Activated T-cell treated with anti-CD3 and anti-CD28 coated beads, Interleukin-2, amount 50 U/mL, for 24 hours (primary cell): ENCODE data around the gene KPNB1.

ENCODE experiments used
- DNase-seq: peaks from one replicate; pipeline ENCODE4 v3.0.0-alpha.2; 2020
- H3K27ac Mint-ChIP-seq: 2 replicates; pipeline ENCODE4 v1.8.0; 2020; ENCODE audit warnings: mild to moderate bottlenecking, mixed read lengths
- H3K27me3 Mint-ChIP-seq: 2 replicates; pipeline ENCODE4 v1.8.0; 2020; ENCODE audit warnings: mixed read lengths
- H3K36me3 Mint-ChIP-seq: 2 replicates; pipeline ENCODE4 v1.8.0; 2020; ENCODE audit warnings: low read depth, mixed read lengths
- H3K4me1 Mint-ChIP-seq: 2 replicates; pipeline ENCODE4 v1.8.0; 2020; ENCODE audit warnings: low read depth, mixed read lengths
- H3K4me3 Mint-ChIP-seq: 2 replicates; pipeline ENCODE4 v1.8.0; 2020; ENCODE audit warnings: mild to moderate bottlenecking, moderate library complexity, mixed read lengths
- H3K9me3 Mint-ChIP-seq: 2 replicates; pipeline ENCODE4 v1.8.0; 2020; ENCODE audit warnings: mixed read lengths

Gene KPNB1

DNA sequence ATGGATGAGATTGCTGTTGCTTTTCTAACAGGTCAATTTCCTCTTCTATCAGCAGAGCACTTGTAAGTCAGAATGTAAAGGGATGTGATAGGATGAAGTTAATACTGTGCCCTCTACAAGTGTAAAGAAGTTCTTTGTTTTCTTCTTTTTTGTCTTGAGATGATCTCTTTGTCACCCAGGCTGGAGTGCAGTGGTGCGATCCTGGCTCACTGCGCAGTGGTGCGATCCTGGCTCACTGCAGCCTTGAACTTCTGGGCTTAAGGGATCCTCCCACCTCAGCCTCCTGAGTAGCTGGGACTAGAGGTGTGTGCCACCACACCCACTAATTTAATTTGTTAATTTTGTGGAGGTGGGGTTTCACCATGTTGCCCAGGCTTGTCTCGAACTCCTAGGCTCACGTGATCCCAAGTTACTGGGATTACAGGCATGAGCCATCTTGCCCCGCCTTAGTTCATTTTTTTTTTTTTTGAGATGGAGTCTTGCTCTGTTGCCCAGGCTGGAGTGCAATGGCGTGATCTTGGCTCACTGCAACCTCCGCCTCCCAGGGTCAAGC lies 21.6 kb upstream of the KPNB1 start:
- no peaks in the 10 kb centered on the region for H3K27me3 Mint-ChIP-seq
- H3K27ac Mint-ChIP-seq = no peak overlapping the region
- peaks cover 22% of the 10 kb centered on the region for H3K36me3 Mint-ChIP-seq
- no peak for DNase-seq
- no peaks in the 10 kb centered on the region for H3K9me3 Mint-ChIP-seq
- no peaks in the 10 kb centered on the region for H3K4me1 Mint-ChIP-seq
- no peak overlapping the region for H3K4me3 Mint-ChIP-seq

DNA sequence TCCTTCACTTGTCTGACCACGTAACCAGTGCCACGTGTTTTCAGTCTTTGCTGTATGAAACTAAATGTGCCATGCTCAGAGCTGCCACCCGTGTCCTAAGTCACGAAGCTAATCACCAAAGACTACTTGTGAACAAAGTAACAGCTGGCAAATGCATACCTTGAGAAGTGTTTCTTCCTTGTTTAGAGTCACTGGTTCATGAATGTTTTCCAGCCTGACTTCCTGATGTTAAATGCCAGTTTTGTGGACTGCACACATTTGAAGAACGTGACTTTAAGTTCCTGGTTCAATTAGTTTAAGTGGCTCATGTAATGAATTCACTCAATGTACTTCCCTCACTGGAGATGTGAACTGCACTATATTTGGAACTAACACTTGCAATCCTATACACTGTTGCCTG lies 19.9 kb upstream of the KPNB1 start:
- H3K4me1 Mint-ChIP-seq = no peaks in the 10 kb centered on the region
- no peaks in the 10 kb centered on the region for H3K27me3 Mint-ChIP-seq
- no peak for DNase-seq
- H3K9me3 Mint-ChIP-seq = no peaks in the 10 kb centered on the region
- H3K27ac Mint-ChIP-seq = no peak overlapping the region
- H3K36me3 Mint-ChIP-seq = peaks cover 11% of the 10 kb centered on the region
- H3K4me3 Mint-ChIP-seq = no peak overlapping the region

DNA sequence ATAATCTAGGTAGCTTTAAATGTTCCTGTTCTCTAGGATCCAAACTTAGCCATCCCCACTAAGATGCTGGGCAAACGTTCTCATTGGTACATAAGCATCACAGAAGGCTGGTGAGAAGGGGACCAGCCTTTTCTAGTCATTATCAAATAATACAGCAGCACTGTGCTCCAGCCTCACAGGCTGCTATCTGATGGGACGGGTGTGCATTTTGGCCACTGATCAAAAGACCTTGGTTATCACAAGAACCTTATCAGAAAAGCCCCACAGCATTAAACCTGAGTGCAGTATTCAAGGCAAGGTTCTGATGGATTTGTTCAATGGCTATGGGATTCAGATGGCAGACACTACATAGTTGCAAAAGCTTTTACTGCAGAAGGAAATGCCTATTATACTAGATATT lies 19.1 kb upstream of the KPNB1 start:
- peak overlapping the region; percentile 1 for H3K27ac Mint-ChIP-seq

DNA sequence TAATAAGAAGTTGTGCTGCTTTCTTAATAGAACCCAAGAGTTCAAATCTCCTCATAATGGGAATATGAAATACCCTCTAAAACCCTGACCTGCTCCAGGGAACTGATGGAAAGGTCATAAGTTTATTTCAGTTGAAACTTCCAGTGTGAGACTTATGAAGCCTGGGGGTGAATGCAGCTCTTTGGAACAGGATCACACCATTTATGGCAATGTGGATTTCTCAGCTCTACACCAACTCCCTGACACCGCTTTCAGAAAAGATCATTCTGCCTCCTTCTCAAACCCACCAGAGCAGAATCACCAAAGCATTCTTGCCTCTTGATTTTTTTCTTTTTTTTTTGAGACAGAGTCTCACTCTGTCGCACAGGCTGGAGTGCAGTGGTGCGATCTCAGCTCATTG lies 16.7 kb upstream of the KPNB1 start:
- H3K9me3 Mint-ChIP-seq = no peaks in the 10 kb centered on the region
- no peak overlapping the region for H3K4me3 Mint-ChIP-seq
- peaks cover 9% of the 10 kb centered on the region for H3K4me1 Mint-ChIP-seq

More for the DNA sequence above, 19.1 kb upstream of the KPNB1 start:
- Mint-ChIP-seq H3K4me1 (no peaks in the 10 kb centered on the region), H3K27me3 (no peaks in the 10 kb centered on the region), H3K4me3 (no peak overlapping the region), H3K36me3 (peaks cover 5% of the 10 kb centered on the region), H3K9me3 (no peaks in the 10 kb centered on the region)
- no peak for DNase-seq

DNA sequence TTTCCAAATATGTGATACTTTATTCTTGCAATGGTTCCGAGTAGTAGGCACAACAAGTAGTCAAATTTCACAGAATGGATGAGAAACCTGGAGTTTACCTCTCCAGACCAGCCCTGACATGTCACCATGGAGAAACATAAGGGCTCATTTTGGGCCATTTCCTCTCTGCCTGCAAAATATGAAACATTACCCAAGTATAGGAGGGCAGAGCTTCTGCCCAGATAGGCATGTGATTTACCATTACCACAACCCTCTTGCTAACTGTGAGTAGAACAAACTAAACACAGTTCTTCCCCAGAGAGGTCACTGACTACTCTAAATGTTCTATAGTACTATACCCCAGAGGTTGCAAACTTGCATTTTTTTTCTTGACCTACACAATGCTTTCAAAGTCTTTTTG lies 15.7 kb upstream of the KPNB1 start:
- H3K27ac Mint-ChIP-seq = no peak overlapping the region

More for the DNA sequence above, 16.7 kb upstream of the KPNB1 start:
- Mint-ChIP-seq H3K27me3 (no peaks in the 10 kb centered on the region), H3K36me3 (peaks cover 4% of the 10 kb centered on the region), H3K27ac (no peak overlapping the region)
- DNase-seq = no peak

DNA sequence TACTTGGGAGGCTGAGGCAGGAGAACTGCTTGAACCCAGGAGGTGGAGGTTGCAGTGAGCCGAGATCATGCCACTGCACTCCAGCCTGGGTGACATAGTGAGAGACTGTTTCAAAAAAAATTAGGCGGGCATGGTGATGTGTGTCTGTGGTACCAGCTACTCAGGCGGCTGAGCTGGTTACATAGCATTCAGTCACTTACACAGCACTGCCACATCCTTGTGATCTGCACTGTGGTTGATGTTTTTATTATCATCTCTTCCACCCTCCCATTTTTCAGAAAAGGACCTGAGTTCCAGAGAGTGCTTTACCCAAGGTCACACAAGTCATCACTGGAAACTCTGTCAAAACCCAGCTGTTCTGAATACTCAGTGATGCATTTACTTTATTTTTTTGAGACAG lies 14.8 kb upstream of the KPNB1 start:
- H3K4me1 Mint-ChIP-seq = peaks cover 9% of the 10 kb centered on the region
- H3K36me3 Mint-ChIP-seq = peaks cover 4% of the 10 kb centered on the region
- H3K27me3 Mint-ChIP-seq = no peaks in the 10 kb centered on the region
- H3K4me3 Mint-ChIP-seq = no peak overlapping the region
- H3K27ac Mint-ChIP-seq = no peak overlapping the region
- DNase-seq = no peak
- H3K9me3 Mint-ChIP-seq = no peaks in the 10 kb centered on the region

More for the DNA sequence above, 15.7 kb upstream of the KPNB1 start:
- Mint-ChIP-seq H3K36me3 (peaks cover 4% of the 10 kb centered on the region), H3K27me3 (no peaks in the 10 kb centered on the region), H3K9me3 (no peaks in the 10 kb centered on the region), H3K4me3 (no peak overlapping the region), H3K4me1 (peaks cover 9% of the 10 kb centered on the region)
- no peak for DNase-seq

DNA sequence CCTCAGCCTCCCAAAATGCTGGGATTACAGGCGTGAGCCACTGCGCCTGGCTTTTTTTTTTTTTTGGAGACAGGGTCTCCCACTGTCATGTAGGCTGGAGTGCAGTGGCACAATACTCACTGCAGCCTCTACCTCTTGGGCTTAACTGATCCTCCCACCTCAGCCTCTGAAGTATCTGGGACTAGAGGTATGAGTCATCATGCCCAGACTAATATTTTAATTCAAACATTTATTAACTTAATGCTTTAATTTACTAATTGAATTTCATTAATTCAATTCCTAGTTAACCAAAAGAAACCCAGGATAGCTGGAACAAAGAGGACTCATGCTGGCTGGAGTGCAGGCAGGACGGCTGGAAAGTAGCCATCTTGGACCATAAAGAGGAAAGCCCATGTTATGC lies 14.0 kb upstream of the KPNB1 start:
- H3K9me3 Mint-ChIP-seq = no peaks in the 10 kb centered on the region
- H3K4me3 Mint-ChIP-seq = no peak overlapping the region
- no peak overlapping the region for H3K27ac Mint-ChIP-seq
- DNase-seq = no peak
- H3K4me1 Mint-ChIP-seq = peaks cover 9% of the 10 kb centered on the region
- H3K36me3 Mint-ChIP-seq = peaks cover 4% of the 10 kb centered on the region
- no peaks in the 10 kb centered on the region for H3K27me3 Mint-ChIP-seq

DNA sequence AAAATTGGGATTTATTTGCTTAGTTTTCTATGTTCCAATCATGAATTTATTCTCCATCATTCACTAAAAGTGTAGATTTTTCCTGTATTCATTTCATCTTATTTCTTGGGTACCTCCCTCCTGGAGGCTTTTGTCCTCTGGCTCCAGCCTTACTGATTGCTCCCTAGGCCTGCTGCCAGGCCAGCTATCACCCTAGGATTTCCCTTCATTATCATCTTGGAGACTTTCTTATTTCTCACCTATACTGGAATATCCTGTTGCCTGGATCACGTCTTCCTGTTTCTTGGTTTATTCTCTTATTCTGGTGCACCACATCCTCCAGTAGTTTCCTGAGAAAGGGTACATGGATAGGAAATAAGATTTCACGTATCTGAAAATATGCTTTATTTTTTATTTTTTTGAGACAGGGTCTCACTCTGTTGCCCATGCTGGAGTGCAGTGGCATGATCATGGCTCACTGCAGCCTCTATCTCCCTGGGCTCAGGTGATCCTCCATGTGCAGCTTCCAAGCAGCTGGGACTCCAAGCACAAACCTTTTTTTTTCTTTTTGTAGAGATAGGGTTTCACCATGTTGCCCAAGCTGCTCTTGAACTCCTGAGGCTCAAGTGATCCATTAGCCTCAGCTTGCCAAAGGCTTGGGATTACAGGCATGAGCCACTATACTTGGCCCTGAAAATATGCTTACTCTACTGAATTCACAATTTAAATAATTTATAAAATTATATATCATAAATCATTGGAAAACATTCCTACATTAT lies 13.3 kb upstream of the KPNB1 start:
- no peak for DNase-seq
- H3K4me1 Mint-ChIP-seq = peaks cover 12% of the 10 kb centered on the region
- no peak overlapping the region for H3K27ac Mint-ChIP-seq
- no peaks in the 10 kb centered on the region for H3K9me3 Mint-ChIP-seq
- no peaks in the 10 kb centered on the region for H3K27me3 Mint-ChIP-seq
- no peak overlapping the region for H3K4me3 Mint-ChIP-seq
- H3K36me3 Mint-ChIP-seq = peaks cover 4% of the 10 kb centered on the region

DNA sequence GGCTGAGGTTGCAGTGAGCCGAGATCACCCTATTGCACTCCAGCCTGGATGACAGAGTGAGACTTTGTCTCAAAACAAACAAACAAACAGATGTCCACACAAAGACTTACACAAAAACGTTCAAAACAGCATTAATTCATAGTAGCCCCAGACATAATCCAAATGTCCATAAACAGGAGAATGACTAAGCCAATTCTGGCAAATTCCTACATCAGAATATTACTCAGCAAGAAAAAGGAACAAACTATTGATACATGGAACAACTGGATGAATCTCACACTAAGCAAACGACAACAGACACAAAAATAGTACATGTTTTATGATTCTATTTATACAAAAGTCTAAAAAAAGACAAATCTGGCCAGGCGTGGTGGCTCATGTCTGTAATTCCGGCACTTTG lies 10.8 kb upstream of the KPNB1 start:
- H3K36me3 Mint-ChIP-seq = peaks cover 1% of the 10 kb centered on the region
- H3K9me3 Mint-ChIP-seq = no peaks in the 10 kb centered on the region
- H3K27ac Mint-ChIP-seq = no peak overlapping the region
- H3K4me3 Mint-ChIP-seq = no peak overlapping the region
- H3K4me1 Mint-ChIP-seq = peaks cover 12% of the 10 kb centered on the region
- H3K27me3 Mint-ChIP-seq = no peaks in the 10 kb centered on the region
- DNase-seq = no peak

DNA sequence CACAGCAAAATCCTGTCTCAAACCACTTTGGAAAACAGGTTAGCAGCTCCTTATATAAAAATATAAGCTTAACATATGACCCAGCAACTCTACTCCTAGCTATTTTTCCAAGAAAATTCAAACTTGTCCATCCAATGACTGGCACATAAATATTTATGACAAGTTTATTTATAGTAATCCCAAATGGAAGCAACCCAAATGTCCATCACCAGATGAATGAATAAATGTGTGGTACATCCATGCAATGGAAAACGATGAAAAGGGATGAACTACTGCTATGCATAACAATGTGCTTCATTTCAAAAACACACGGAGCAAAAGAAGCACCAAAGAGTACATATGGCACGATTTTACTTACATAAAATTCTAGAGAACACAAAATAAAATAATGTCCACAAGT lies 9.6 kb upstream of the KPNB1 start:
- Mint-ChIP-seq H3K9me3 (no peaks in the 10 kb centered on the region), H3K27ac (no peak overlapping the region), H3K36me3 (peaks cover 1% of the 10 kb centered on the region), H3K27me3 (no peaks in the 10 kb centered on the region), H3K4me3 (no peak overlapping the region), H3K4me1 (peaks cover 12% of the 10 kb centered on the region)
- no peak for DNase-seq

DNA sequence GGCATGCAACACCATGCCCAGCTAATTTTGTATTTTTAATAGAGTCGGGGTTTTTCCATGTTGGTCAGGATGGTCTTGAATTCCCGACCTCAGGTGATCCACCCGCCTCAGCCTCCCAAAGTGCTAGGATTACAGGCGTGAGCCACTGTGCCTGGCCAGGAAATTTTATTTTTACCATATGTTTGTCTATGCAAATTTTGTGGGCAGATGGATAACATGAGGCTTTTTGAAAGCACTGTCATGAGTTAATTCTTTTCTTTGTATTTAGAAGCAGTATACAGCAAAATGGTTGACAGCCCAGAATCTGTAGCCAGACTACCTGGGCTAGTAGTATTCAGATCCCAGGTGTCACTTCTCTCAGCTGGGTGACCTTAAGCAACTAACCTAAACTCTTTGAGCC lies 8.5 kb upstream of the KPNB1 start:
- DNase-seq = no peak
- H3K36me3 Mint-ChIP-seq = peaks cover 1% of the 10 kb centered on the region

DNA sequence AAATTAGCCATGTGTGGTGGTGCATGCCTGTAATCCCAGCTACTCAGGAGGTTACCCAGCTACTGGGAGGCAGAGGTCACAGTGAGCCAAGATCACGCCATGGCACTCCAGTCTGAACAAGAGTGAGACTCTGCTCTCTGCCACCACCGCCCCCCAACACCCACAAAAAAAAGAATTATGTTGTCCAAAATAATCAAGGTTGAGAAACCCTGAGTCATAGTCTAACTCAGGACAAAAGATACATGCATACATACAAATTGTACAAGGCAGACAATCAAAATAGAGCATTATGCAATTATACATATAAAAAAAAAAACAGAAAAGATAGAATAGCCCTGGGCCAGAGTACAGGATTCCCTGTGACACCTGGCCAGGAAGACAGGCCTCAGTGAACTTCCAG lies 6.6 kb upstream of the KPNB1 start:
- Mint-ChIP-seq H3K9me3 (no peaks in the 10 kb centered on the region), H3K27me3 (no peaks in the 10 kb centered on the region), H3K36me3 (peaks cover 2% of the 10 kb centered on the region), H3K4me1 (peaks cover 14% of the 10 kb centered on the region), H3K27ac (no peak overlapping the region), H3K4me3 (no peak overlapping the region)
- no peak for DNase-seq

More for the DNA sequence above, 8.5 kb upstream of the KPNB1 start:
- Mint-ChIP-seq H3K27me3 (no peaks in the 10 kb centered on the region), H3K27ac (no peak overlapping the region), H3K4me1 (peaks cover 9% of the 10 kb centered on the region), H3K4me3 (no peak overlapping the region), H3K9me3 (no peaks in the 10 kb centered on the region)

DNA sequence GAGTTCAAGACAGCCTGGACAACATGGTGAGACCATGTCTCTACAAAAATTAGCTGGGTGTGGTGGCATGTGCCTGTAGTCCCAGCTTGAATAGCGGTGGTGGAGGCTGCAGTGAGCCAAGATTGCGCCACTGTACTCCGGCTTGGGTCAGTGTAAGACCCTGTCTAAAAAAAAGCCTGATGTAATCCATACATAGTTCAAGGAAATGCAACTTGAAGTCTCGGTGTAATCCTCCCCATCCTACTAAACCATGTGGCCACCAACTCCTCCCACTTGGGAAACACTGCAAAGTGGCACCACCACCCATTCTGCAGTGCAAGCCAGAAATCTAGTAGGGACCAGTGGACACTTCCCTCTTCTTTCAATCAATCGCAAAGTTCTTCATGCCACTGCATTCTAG lies 5.4 kb upstream of the KPNB1 start:
- Mint-ChIP-seq H3K27me3 (no peaks in the 10 kb centered on the region), H3K4me3 (no peak overlapping the region), H3K9me3 (no peaks in the 10 kb centered on the region), H3K27ac (no peak overlapping the region), H3K4me1 (peaks cover 21% of the 10 kb centered on the region), H3K36me3 (peaks cover 9% of the 10 kb centered on the region)
- no peak for DNase-seq

DNA sequence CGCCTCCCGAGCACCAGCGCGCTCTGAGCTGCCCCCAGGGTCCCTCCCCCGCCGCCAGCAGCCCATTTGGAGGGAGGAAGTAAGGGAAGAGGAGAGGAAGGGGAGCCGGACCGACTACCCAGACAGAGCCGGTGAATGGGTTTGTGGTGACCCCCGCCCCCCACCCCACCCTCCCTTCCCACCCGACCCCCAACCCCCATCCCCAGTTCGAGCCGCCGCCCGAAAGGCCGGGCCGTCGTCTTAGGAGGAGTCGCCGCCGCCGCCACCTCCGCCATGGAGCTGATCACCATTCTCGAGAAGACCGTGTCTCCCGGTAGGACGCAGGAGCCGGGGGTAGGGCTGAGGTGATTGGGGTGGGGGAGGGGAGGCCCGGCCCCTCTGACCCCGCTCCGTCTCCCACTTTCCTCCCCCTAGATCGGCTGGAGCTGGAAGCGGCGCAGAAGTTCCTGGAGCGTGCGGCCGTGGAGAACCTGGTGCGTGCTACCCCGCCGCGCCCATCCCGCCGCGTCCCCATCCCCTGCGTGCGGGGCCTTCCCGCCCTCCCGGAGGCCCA lies 329 bp downstream of the KPNB1 start:
- Mint-ChIP-seq H3K4me1 (peaks cover 55% of the 10 kb centered on the region), H3K9me3 (no peaks in the 10 kb centered on the region), H3K36me3 (peaks cover 53% of the 10 kb centered on the region), H3K4me3 (peak overlapping the region; percentile 91), H3K27ac (peak overlapping the region; percentile 98), H3K27me3 (no peaks in the 10 kb centered on the region)
- DNase-seq = no peak
